SHP77 treated with DMSO at 0.1 percent for 48 hours (cell line): Measurements from ENCODE around the gene GALM.
"Not testable (repeated sequence)": the region's sequence is repeated elsewhere in the genome, so short reads cannot be mapped to it uniquely, and the experiment has no call there.

ENCODE experiments used
- DNase-seq: peaks from one replicate; lab custom pipeline; 2025; lab: John Stamatoyannopoulos, UW

GALM gene

GRCh38 chr2:38650012-38650411 is 15.9 kb upstream of the GALM start:
- no peak for DNase-seq

GRCh38 chr2:38650717-38651116 is 15.2 kb upstream of the GALM start:
- DNase-seq = no peak

GRCh38 chr2:38652431-38653273 is 13.3 kb upstream of the GALM start:
- DNase-seq = no peak

- DNase-seq = no peak
Measured at GRCh38 chr2:38653380-38653714, 12.6 kb upstream of the GALM start.

- DNase-seq = no peak
Measured at GRCh38 chr2:38653715-38654527, 12.0 kb upstream of the GALM start.

GRCh38 chr2:38654528-38655381 is 11.2 kb upstream of the GALM start:
- no peak for DNase-seq

GRCh38 chr2:38655441-38655840 is 10.5 kb upstream of the GALM start:
- DNase-seq = no peak

- no peak for DNase-seq
Measured at GRCh38 chr2:38656866-38657480, 8.9 kb upstream of the GALM start.

- DNase-seq = no peak
Measured at GRCh38 chr2:38658613-38659012, 7.3 kb upstream of the GALM start.

- DNase-seq = no peak
Measured at GRCh38 chr2:38659115-38659514, 6.8 kb upstream of the GALM start.

- DNase-seq = no peak
Measured at GRCh38 chr2:38660282-38660681, 5.6 kb upstream of the GALM start.

- DNase-seq = no peak
Measured at GRCh38 chr2:38661306-38661705, 4.6 kb upstream of the GALM start.

- no peak for DNase-seq
Measured at GRCh38 chr2:38666556-38666910, 619 bp downstream of the GALM start.

GRCh38 chr2:38668092-38668491 is 2.2 kb downstream of the GALM start:
- DNase-seq = no peak

GRCh38 chr2:38668779-38669479 is 3.0 kb downstream of the GALM start:
- DNase-seq = no peak

- DNase-seq = no peak
Measured at GRCh38 chr2:38671303-38671702, 5.4 kb downstream of the GALM start.

- no peak for DNase-seq
Measured at GRCh38 chr2:38671946-38672345, 6.0 kb downstream of the GALM start.

- DNase-seq = no peak
Measured at GRCh38 chr2:38672445-38673391, 6.8 kb downstream of the GALM start.

GRCh38 chr2:38676681-38677080 is 10.8 kb downstream of the GALM start:
- DNase-seq = no peak

- not testable (repeated sequence) for DNase-seq
Measured at GRCh38 chr2:38680868-38681267, 15.0 kb downstream of the GALM start.
